H1 (cell line): ENCODE data around the gene PALM. TPM values are rescaled to one million over a fixed set of nuclear protein-coding genes. Genes with fewer than 3 reads are reported as not detected.

ENCODE experiments used
- CREB1 ChIP-seq: IDR thresholded peaks from 2 replicates; pipeline ENCODE4 v1.6.1; 2012; ENCODE audit warnings: inconsistent platforms
- KDM4A ChIP-seq: IDR thresholded peaks from one replicate; pipeline ENCODE4 v1.7.1; 2012; ENCODE audit warnings: low read depth, mild to moderate bottlenecking, moderate library complexity, low read length, inconsistent platforms; ENCODE audit not compliant: severe bottlenecking
- SP1 ChIP-seq: IDR thresholded peaks from 2 replicates; pipeline ENCODE4 v1.6.1; 2011; ENCODE audit warnings: low read depth, low read length
- TBP ChIP-seq: IDR thresholded peaks from 2 replicates; pipeline ENCODE4 v1.6.1; 2011; ENCODE audit warnings: low read depth, low read length, improper control_type of control experiment
- TCF12 ChIP-seq: IDR thresholded peaks from 2 replicates; pipeline ENCODE4 v1.6.1; 2011; ENCODE audit warnings: low read depth, mild to moderate bottlenecking, low read length
- ZNF274 ChIP-seq: IDR thresholded peaks from 2 replicates; pipeline ENCODE4 v1.7.0; 2012; ENCODE audit warnings: low read length, borderline replicate concordance; ENCODE audit errors: extremely low read depth
- polyA plus RNA-seq, 7 experiments: library from polyadenylated mRNA; depleted of rRNA in 3 of 7; stranded (reverse) in 5 of 7; unstranded in 2 of 7; fragments of >200 nt in 5 of 7; fragments of 200-250 nt in 2 of 7; gene quantifications; 1 replicate in 5 of 7; 2 replicates in 1 of 7; 4 replicates in 1 of 7; pipeline versions ENCODE4 v1.2.1 to v1.2.3, GENCODE V29; 2011 to 2013; ENCODE audit warnings: missing spikeins in 2 of 7, mixed read lengths in 2 of 7
- total RNA-seq: library from RNA; stranded (reverse); fragmentation: NEBNext Ultra II Directional; extraction: Animal tissue kit (Norgen Biotek cat#: 25700); gene quantifications from 2 replicates; pipeline ENCODE4 v1.2.1, GENCODE V29; 2021
- TF ChIP-seq, protein P1 (sequence below): IDR thresholded peaks from 2 replicates; pipeline ENCODE4 v1.6.1; 2012; ENCODE audit warnings: inconsistent platforms

Gene PALM
- total and polyA plus RNA-seq, 2 of the 8 experiments (the other 6 are each of a cell fraction or from before 2014, with no cell fraction given) = 5.7 to 16.5 TPM

DNA sequence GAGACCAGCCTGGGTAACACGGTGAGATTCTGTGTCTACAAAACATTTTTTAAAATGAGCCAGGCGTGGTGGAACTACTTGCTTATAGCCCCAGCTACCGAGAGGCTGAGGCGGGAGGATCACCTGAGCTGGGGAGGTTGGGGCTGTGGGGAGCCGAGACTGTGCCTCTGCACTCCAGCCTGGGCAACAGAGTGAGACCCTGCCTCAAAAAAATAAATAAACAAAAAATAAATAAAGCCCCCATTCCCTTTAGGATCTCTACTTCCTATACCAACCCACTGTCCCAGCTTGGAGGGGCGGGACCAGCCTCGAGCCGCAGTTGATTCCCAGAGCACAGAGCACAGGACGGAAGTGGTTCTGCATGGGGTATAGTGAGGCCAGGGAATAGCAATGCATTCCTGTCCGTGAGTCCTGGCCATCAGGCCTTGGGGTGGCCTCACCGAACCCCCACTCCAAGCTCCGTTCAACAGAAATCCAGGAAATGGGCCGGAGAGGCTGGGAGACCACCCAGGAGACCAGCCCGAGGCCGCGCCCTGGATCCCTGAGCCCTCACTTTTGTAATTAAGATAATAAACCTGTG lies 83.7 kb downstream of the PALM start (continued):
- TF ChIP-seq TBP (no peak), CREB1 (no peak), ZNF274 (no peak), TCF12 (no peak), SP1 (no peak), KDM4A (no peak)
- TF ChIP-seq, protein P1, sequence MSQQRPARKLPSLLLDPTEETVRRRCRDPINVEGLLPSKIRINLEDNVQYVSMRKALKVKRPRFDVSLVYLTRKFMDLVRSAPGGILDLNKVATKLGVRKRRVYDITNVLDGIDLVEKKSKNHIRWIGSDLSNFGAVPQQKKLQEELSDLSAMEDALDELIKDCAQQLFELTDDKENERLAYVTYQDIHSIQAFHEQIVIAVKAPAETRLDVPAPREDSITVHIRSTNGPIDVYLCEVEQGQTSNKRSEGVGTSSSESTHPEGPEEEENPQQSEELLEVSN = no peak
- TF ChIP-seq, all 59 proteins: peak for 0
